Measurements from ENCODE around the gene TOR1A. TPM values are rescaled to one million over a fixed set of nuclear protein-coding genes. Genes with fewer than 3 reads are reported as not detected.

Gene TOR1A
- total RNA-seq, 1 donor from 2014 or later, result 19.2 TPM

- H3K27me3 ChIP-seq (ENCODE audit: control insufficient read depth, insufficient read depth, low read length), result no peaks in the 10 kb centered on the region
- no peak overlapping the region for H3K4me3 ChIP-seq (ENCODE audit: low read depth, low read length)
- H3K36me3 ChIP-seq (ENCODE audit: control insufficient read depth, insufficient read depth, low read length), result peaks cover 21% of the 10 kb centered on the region
- TF ChIP-seq, protein P1, sequence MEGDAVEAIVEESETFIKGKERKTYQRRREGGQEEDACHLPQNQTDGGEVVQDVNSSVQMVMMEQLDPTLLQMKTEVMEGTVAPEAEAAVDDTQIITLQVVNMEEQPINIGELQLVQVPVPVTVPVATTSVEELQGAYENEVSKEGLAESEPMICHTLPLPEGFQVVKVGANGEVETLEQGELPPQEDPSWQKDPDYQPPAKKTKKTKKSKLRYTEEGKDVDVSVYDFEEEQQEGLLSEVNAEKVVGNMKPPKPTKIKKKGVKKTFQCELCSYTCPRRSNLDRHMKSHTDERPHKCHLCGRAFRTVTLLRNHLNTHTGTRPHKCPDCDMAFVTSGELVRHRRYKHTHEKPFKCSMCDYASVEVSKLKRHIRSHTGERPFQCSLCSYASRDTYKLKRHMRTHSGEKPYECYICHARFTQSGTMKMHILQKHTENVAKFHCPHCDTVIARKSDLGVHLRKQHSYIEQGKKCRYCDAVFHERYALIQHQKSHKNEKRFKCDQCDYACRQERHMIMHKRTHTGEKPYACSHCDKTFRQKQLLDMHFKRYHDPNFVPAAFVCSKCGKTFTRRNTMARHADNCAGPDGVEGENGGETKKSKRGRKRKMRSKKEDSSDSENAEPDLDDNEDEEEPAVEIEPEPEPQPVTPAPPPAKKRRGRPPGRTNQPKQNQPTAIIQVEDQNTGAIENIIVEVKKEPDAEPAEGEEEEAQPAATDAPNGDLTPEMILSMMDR (IDR thresholded peaks at IDR 0.05; ENCODE audit: insufficient read depth, low read length, severe bottlenecking), result no peak
- no peak for DNase-seq (ENCODE audit: low read depth)
- no peak for FAIRE-seq
Observed at GRCh38 chr9:129832982-129833381, 9.0 kb upstream of the TOR1A start.

- no peak overlapping the region for H3K4me3 ChIP-seq (ENCODE audit: low read depth, low read length)
- FAIRE-seq (no peak), DNase-seq (ENCODE audit: low read depth) (no peak)
- TF ChIP-seq, protein P1 (IDR thresholded peaks at IDR 0.05; ENCODE audit: insufficient read depth, low read length, severe bottlenecking), result no peak
- H3K36me3 ChIP-seq (ENCODE audit: control insufficient read depth, insufficient read depth, low read length), result peaks cover 20% of the 10 kb centered on the region
- H3K27me3 ChIP-seq (ENCODE audit: control insufficient read depth, insufficient read depth, low read length), result no peaks in the 10 kb centered on the region
Observed at GRCh38 chr9:129828969-129829368, 5.0 kb upstream of the TOR1A start.

GRCh38 chr9:129828051-129828450, 4.1 kb upstream of the TOR1A start:
- TF ChIP-seq, protein P1 (IDR thresholded peaks at IDR 0.05; ENCODE audit: insufficient read depth, low read length, severe bottlenecking), result no peak
- FAIRE-seq (no peak), DNase-seq (ENCODE audit: low read depth) (no peak)
- Histone ChIP-seq H3K27me3 (ENCODE audit: control insufficient read depth, insufficient read depth, low read length) (no peaks in the 10 kb centered on the region), H3K4me3 (ENCODE audit: low read depth, low read length) (no peak overlapping the region), H3K36me3 (ENCODE audit: control insufficient read depth, insufficient read depth, low read length) (peaks cover 14% of the 10 kb centered on the region)

- H3K27me3 ChIP-seq (ENCODE audit: control insufficient read depth, insufficient read depth, low read length), result no peaks in the 10 kb centered on the region
- no peak overlapping the region for H3K4me3 ChIP-seq (ENCODE audit: low read depth, low read length)
- H3K36me3 ChIP-seq (ENCODE audit: control insufficient read depth, insufficient read depth, low read length), result peaks cover 18% of the 10 kb centered on the region
- DNase-seq (ENCODE audit: low read depth) (no peak), FAIRE-seq (no peak)
- TF ChIP-seq, protein P1 (IDR thresholded peaks at IDR 0.05; ENCODE audit: insufficient read depth, low read length, severe bottlenecking), result no peak
Observed at GRCh38 chr9:129826759-129827158, 2.8 kb upstream of the TOR1A start.

- Histone ChIP-seq H3K36me3 (ENCODE audit: control insufficient read depth, insufficient read depth, low read length) (peaks cover 18% of the 10 kb centered on the region), H3K4me3 (ENCODE audit: low read depth, low read length) (no peak overlapping the region), H3K27me3 (ENCODE audit: control insufficient read depth, insufficient read depth, low read length) (no peaks in the 10 kb centered on the region)
- TF ChIP-seq, protein P1 (IDR thresholded peaks at IDR 0.05; ENCODE audit: insufficient read depth, low read length, severe bottlenecking), result no peak
- DNase-seq (ENCODE audit: low read depth), result no peak
- FAIRE-seq, result no peak
Observed at GRCh38 chr9:129826344-129826743, 2.4 kb upstream of the TOR1A start.

DNA sequence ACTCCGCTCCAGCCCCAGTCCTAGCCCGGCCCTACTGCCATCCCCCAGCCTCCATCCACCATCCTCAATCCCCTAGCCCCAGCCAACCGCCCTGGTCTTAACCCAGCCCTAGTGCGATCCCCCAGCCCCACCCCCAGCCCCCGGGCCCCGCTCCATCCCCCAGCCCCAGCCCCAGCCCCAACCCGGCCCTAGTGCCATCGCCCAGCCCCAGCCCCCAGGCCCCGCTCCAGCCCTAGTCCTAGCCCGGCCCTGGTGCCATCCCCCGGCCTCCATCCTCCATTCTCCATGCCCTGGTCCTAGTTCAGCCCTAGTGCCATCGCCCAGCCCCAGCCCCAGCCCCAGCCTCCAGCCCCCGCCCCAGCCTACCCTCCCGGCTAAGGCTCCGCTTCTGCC, 398 bp downstream of the TOR1A start:
- Histone ChIP-seq H3K27me3 (ENCODE audit: control insufficient read depth, insufficient read depth, low read length) (no peaks in the 10 kb centered on the region), H3K4me3 (ENCODE audit: low read depth, low read length) (peak overlapping the region; percentile 65), H3K36me3 (ENCODE audit: control insufficient read depth, insufficient read depth, low read length) (peaks cover 20% of the 10 kb centered on the region)
- FAIRE-seq, result no peak
- DNase-seq (ENCODE audit: low read depth), result no peak
- TF ChIP-seq, protein P1 (IDR thresholded peaks at IDR 0.05; ENCODE audit: insufficient read depth, low read length, severe bottlenecking), result no peak
